Cardiac ventricle fibroblast (primary cell): ENCODE measurements around the gene BARD1. TPM values are rescaled to one million over a fixed set of nuclear protein-coding genes. Genes with fewer than 3 reads are reported as not detected.

Experiments
- total RNA-seq: library from RNA; depleted of rRNA; stranded (reverse); fragments of >200 nt; gene quantifications from 2 replicates; pipeline ENCODE4 v1.2.3, GENCODE V29; 2015

The BARD1 gene
- 3.0 and 4.2 TPM in 2 replicates for total RNA-seq

GRCh38 chr2:214808981-214809750 lies at the start of gene BARD1:
TSS of gene BARD1 (minus strand) at chr2:214809683. CDS start at chr2:214809569, 114 bp downstream.

